Measurements from ENCODE around the gene DTX1.

The DTX1 gene

GRCh38 chr12:113071135-113072112 lies 14.9 kb downstream of the DTX1 start:
- no peak for DNase-seq (ENCODE audit: low read depth)

DNA sequence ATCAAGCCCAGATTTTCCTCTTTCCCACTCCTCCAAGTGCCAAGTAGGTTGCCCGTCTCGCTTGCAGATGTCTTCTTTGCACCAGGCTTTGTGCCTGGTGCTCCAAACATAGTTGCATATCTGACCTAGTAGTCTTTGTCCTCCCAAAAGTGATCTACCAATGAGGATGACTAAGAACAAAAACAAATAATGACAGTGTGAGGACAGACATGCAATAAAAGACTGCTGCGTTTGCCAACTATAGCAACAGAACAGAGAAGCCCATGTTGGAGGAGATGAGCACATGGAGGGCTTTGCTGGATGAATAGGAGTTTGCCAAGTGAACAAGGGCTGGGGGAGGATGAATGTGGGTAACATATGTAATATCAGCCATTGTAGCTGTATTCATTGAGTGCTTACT lies 15.6 kb downstream of the DTX1 start:
- DNase-seq (ENCODE audit: low read depth) = no peak

DNA sequence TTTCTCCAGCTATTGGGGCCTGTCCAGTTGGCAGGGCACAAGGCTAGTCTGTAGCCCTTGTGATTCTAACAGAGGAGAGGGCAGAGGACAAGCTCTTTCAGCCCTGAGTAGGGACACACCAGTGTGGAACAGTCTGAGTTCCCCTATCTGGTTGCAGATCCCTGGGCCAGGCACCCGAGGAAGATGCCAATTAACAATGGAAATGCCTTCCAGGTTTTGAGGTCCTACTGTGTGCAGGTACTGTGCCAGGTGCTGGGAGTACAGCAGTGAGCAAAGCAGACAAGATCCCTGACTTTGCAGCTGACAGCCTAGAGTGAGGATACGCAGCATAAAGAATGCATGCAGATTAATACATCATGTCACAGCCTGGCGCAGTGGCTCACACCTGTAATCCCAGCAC lies 17.1 kb downstream of the DTX1 start:
- no peak for DNase-seq (ENCODE audit: low read depth)

DNA sequence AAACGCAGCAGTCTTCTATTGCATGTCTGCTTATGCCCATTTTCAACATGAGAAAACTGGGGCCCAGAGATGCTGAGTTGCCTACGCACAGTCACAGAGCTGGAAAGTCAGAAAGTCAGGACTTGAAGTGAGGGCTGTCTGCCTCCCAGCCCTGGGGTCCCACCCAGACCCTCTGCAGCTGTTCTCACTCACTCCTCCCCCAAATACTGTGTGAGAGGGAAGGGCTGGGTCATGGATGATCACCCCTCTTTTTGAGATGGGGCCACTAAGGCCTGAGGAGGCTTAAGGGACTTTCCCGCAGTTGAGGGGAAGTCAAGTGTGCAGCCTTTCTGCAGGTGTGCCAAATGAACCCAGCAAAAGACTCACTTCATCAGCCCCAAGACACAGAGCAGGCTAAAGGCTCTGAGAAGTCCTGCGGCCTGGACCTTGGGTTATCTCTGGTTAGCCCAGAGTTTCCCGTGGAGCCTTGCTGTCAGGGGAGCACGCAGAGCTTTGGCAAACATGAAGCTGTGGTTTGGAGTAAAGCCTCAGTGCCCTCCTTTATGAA lies 18.7 kb downstream of the DTX1 start:
- DNase-seq (ENCODE audit: low read depth) = no peak

DNA sequence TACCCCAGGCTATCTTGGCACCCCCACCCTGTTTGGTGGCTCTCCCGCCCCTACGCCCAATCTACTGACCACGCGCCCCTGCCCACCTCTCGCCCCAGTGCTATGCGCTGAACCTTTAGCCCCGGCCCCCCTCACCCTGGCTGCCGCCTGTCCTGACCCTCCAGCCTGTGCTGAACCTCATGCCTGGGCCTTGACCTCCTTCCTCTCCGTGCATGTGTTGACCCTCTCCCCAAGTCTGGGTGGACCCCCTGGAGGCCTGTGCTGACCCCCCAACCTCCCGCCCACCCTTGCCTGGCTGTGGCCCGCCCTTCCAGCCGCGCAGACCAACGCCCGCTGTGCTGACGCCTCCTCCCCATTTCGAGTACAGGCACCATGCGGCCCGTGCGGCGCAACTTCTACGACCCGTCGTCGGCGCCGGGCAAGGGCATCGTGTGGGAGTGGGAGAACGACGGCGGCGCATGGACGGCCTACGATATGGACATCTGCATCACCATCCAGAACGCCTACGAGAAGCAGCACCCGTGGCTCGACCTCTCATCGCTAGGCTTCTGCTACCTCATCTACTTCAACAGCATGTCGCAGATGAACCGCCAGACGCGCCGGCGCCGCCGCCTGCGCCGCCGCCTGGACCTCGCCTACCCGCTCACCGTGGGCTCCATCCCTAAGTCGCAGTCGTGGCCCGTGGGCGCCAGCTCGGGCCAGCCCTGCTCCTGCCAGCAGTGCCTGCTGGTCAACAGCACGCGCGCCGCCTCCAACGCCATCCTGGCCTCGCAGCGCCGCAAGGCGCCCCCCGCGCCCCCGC lies 20.7 kb downstream of the DTX1 start:
- no peak for DNase-seq (ENCODE audit: low read depth)

DNA sequence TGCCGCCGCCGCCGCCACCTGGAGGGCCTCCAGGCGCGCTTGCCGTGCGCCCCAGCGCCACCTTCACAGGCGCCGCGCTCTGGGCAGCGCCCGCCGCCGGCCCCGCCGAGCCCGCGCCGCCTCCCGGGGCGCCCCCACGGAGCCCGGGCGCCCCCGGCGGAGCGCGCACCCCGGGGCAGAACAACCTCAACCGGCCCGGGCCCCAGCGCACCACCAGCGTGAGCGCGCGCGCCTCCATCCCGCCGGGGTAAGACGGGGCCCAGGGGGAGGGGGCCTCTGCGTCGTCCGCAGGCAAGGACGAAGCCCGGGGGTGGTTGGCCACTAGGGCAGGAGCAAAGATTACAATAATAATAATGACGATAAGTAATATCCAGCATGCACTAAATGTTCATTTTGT lies 21.3 kb downstream of the DTX1 start:
- no peak for DNase-seq (ENCODE audit: low read depth)

- DNase-seq (ENCODE audit: low read depth) = no peak
These were observed 25.3 kb downstream of the DTX1 start for GRCh38 chr12:113081873-113082272.

DNA sequence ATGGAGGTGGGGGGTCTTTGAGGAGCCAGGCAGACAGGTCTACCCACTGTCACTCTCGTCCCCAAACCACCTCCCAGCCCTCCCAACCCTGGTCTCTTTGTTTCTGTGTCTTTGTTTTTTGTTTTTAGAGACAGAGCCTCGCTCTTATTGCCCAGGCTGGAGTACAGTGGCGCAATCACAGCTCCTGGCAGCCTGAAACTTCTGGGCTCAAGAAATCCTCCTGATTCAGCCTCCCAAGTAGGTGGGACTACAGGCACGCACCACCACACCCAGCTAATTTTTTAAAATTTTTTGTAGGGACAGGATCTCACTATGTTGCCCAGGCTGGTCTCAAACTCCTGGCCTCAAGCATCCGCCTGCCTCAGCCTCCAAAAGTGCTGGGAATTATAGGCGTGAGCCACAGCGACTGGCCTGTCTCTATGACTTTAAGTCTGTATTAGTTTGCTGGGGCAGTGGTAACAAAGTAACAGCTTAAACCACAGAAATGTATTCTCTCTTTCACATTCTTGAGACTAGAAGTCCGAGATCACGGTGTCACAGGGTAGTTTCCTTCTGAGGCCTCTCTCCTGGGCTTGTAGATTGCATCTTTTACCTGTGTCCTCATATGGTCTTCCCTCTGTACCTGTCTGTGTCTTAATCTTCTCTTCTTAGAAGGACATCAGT lies 26.1 kb downstream of the DTX1 start:
- no peak for DNase-seq (ENCODE audit: low read depth)

DNA sequence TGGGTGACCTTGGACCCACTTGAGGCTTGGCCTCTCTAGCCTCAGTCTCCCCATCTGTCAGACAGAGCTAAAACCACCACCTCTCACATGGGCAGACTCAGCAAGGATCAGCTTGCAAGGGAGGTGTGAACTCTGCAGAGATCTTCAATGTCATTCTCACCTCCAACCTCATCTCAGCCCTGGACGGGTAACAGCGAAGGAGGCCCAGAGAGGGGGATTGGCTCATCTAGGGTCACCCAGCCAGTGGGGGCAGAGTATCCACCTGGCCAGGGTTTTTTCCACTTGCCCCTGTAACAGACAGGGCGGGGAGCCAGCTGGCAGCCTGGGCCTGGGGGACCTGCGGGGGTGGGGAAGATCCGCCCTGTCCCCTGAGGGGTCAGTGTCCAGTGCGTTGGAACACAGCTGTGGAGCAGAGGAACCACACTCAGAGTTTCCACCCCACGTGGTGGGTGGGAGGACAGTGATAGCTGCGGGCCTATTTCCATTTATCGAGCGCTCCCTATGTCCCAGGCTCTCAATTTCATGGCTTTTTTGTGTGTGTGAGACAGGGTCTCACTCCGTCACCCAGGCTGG lies 27.4 kb downstream of the DTX1 start:
- no peak for DNase-seq (ENCODE audit: low read depth)

DNA sequence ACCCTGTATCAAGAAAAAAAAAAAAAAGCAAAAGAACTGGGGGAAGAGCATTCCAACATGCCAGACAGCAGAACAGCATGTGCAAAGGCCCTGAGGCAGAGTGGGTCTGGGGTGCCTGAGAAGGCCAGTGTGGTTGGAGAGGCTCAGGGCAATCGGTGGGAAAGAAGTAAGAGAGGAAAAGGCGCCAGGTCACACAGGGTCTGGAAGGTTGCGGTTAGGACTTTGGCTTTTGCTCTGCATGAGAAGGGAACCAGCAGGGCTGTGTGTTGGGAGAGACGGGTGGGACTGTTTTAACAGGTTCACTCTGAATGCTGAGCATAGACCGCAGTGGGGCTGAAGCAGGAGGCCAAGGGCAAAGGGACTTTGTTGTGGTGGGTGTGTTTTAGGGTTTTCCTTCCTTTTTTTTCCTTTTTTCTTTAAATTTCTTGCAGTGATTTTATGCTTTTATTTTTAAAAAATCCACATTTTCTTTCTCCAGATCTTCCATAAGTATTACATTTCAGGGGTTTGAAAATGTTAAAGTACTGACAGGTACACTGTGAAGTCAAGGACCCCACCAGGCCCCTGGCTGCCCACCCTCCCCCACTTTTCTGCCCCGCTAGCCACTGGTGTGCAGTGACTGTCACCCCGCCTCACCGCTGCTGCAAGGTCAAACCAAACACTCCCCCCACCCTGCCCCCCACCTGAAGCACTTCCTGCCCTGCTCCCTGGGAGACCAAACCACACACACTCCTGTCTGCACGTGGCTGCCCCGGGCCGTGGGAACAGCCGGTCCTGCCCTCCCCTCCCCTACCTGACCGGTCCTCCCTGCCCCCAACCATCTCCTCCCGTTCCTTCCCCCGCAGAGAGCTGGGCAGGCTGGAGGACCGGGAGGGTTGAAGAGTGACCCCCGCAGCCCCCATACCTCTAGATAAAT lies 30.0 kb downstream of the DTX1 start:
- no peak for DNase-seq (ENCODE audit: low read depth)

GRCh38 chr12:113087193-113087592 lies 30.7 kb downstream of the DTX1 start:
- no peak for DNase-seq (ENCODE audit: low read depth)

- no peak for DNase-seq (ENCODE audit: low read depth)
These were observed 31.5 kb downstream of the DTX1 start for GRCh38 chr12:113088037-113088436.

- DNase-seq (ENCODE audit: low read depth) = peak; percentile 51
These were observed 32.6 kb downstream of the DTX1 start for GRCh38 chr12:113088971-113089756.

GRCh38 chr12:113089839-113090238 lies 33.3 kb downstream of the DTX1 start:
- no peak for DNase-seq (ENCODE audit: low read depth)

- DNase-seq (ENCODE audit: low read depth) = no peak
These were observed 34.2 kb downstream of the DTX1 start for GRCh38 chr12:113090740-113091139.

DNA sequence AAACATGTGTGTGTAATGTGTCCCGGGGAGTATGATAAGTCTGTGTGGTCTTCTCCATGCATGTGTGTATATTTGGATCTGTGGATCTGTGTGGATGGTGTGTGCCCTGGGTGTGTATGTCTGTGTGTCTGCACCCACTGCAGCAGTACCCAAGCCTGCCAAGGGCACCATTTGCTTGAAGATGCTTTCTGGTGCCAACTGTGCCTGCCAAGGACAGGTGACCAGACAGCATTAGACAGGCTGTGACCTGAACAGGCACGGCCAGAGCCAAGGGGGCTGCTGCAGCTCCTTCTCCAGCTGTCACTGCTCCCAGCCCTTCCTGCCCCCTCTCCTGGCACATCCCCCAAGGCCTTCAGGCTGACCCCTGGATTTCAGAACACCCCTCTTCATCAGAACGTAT lies 35.0 kb downstream of the DTX1 start:
- no peak for DNase-seq (ENCODE audit: low read depth)

- no peak for DNase-seq (ENCODE audit: low read depth)
These were observed 36.3 kb downstream of the DTX1 start for GRCh38 chr12:113092607-113093408.

- no peak for DNase-seq (ENCODE audit: low read depth)
These were observed 37.0 kb downstream of the DTX1 start for GRCh38 chr12:113093409-113094101.

DNA sequence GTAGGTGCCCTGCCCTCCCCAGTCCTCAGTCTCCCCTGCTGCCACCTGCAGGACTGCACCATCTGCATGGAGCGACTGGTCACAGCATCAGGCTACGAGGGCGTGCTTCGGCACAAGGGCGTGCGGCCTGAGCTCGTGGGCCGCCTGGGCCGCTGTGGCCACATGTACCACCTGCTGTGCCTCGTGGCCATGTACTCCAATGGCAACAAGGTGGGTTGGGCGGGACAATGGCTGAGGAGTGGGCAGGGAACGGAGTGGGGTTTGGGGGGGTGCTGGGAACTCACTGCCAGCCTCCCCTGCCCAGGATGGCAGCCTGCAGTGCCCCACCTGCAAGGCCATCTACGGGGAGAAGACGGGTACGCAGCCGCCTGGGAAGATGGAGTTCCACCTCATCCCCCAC lies 38.2 kb downstream of the DTX1 start:
- DNase-seq (ENCODE audit: low read depth) = no peak
